GM12872 (cell line): ENCODE measurements around the gene DPP6.

Experiments used
- TF ChIP-seq, protein P1 (sequence below): IDR thresholded peaks from 3 replicates; pipeline ENCODE4 v1.5.1; 2011; ENCODE audit warnings: low read depth, mild to moderate bottlenecking, low read length, moderate library complexity; ENCODE audit not compliant: insufficient read depth

Gene DPP6

DNA sequence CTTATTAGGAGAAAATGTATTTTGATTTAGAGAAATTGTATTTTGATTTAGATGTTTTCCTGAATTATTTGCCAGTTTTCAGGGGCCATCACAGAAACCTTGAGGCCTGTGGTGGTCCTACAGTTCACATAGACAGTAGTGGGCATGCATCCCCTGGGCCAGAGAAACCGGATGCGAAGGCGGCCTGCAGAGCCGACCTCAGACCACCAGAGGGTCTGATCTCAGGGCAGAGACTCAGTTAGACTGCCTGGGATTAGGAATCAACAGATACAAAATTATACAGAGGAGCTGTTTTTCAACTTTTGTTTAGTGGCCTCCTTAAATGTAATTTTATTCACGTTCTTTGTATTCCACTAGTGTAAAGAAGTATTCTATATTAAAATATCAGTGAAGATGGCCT, 792.3 kb downstream of the DPP6 start:
- TF ChIP-seq, protein P1, sequence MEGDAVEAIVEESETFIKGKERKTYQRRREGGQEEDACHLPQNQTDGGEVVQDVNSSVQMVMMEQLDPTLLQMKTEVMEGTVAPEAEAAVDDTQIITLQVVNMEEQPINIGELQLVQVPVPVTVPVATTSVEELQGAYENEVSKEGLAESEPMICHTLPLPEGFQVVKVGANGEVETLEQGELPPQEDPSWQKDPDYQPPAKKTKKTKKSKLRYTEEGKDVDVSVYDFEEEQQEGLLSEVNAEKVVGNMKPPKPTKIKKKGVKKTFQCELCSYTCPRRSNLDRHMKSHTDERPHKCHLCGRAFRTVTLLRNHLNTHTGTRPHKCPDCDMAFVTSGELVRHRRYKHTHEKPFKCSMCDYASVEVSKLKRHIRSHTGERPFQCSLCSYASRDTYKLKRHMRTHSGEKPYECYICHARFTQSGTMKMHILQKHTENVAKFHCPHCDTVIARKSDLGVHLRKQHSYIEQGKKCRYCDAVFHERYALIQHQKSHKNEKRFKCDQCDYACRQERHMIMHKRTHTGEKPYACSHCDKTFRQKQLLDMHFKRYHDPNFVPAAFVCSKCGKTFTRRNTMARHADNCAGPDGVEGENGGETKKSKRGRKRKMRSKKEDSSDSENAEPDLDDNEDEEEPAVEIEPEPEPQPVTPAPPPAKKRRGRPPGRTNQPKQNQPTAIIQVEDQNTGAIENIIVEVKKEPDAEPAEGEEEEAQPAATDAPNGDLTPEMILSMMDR, result no peak

DNA sequence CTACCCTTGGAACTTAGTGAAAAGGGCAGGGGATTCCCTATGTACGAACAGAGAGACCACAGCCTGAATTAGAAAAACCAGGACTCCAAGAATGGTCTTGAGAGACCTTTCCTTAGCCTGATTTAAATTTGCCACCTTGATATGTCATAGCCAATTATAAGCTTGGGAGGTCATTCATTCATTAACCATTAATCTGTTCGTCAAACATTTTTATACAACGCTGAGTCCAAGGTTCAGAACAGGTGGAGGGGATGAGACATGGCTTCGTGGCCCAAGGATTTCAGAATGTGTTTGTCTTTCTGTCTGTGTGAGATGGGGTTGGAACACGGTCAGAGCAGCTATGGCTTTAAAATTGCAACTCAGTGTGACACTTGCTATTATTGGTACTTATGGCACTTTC, 792.8 kb downstream of the DPP6 start:
- TF ChIP-seq, protein P1, result no peak

DNA sequence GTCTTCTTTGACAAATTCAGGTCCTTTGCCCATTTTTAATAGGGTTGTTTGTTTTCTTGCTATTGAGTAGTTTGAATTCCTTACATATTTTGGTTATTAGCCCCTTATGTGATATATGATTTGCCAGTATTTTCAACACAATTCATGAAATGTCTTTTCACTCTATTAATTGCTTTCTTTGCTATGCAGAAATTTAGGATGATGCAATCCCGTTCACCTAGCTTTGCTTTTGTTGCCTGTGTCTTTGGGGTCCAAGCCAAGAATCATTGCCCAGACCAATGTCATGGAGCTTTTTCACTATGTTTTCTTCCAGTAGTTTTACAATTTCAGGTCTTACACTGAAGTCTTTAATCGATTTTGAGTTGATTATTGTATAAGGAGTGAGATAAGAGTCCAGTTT, 796.3 kb downstream of the DPP6 start:
- TF ChIP-seq, protein P1, result no peak

DNA sequence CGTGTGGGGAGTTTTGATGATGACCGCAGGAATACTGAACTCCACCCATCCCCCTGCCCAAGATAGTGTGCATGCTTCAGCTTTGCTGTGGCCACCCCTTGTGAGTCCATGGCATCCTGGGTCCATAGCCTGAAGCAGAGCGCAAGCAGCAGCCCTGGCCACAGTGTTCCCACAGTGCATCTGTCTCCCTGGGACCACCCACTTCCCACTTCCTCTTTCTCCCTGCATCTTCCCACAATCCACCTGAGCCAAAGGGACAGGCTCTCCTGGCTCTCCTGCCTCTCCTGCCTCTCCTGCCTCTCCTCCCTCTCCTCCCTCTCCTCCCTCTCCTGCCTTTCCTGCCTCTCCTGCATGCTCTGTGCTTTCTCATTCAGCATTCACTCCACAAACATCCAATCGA, 800.0 kb downstream of the DPP6 start:
- TF ChIP-seq, protein P1, result no peak

DNA sequence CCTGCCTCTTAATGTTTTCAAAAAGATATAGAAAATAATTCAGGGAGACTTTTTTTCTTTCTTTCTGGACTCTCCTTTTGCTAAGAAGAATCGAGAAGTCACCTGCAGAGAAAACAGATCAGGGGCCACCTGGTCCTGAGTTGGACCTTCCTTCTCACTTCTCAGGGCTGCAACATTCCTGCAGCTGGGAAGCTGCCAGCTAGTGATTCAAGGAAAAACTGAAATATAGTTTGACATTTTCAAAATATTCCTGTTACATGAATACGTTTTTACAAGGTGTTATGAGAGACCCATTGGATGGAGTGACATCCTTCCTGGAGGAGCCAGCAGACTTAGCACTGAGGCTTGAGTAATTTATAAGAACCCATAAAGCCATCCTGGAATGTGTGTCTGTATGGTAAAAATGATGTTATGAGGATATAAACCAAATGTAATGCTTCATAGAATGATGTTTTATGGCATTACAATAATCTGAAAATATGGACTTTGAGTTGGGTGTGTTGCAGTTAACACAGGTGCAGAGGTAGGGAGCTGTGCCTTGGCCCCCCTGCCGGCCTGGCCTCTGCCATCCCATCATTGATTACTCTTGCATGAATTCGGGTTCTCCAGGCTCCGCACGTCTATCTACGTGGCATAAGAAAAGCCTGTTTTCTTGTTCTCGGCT, 801.0 kb downstream of the DPP6 start:
- TF ChIP-seq, protein P1, result no peak

DNA sequence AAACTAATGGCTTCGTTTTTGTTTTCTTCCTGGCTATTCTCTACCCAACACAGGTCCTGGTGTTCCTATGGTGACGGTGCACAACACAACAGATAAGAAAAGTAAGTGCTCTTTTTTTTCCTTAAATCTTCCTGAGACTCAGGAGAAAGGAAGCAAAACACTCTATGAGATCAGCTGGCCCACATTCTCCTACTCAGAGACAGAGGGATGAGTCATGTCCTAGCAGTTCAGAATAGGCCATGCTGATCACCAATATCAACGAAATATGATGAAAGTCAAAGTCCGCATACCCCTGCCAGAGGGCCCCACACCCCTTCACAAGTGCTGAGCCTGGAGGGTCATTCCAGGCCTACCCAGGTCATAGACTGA, 801.5 kb downstream of the DPP6 start:
- TF ChIP-seq, protein P1, result no peak

DNA sequence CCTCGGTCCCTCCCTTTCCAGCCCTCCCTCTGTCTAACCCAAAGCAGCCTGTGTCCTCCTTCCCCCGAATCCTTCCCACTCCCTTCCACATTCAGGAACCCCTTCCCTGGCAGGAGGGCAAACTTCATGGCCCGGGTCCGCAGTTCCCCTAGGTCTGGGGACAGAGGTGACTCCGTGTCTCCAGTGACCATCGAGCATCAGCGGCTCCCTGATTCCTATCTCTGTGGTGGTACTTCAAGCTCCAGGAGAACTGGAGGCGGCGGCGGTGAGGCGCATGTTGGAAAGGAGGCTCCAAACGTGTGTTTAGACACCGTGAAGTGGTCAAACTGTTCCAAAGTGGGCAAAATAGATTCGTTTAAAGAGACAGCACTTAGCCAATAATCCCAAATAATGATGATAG, 802.6 kb downstream of the DPP6 start:
- TF ChIP-seq, protein P1, result no peak
